Vagina (tissue), 2 donors: ENCODE results near the gene MTHFD2. TPM values are rescaled to one million over a fixed set of nuclear protein-coding genes. Genes with fewer than 3 reads are reported as not detected.

Source experiments
- DNase-seq, 2 donors: peaks; one replicate each; pipeline ENCODE4 v3.0.0-alpha.2; 2017; ENCODE audit errors: extremely low spot score in 2 of 2
- H3K27ac ChIP-seq: fragments of 200-600 bp; sonication (generic); one replicate; pipeline ENCODE4 v1.5.1; 2019
- H3K27me3 ChIP-seq: fragments of 200-600 bp; sonication (generic); one replicate; pipeline ENCODE4 v1.5.1; 2019
- H3K36me3 ChIP-seq, 2 donors: fragments of 200-600 bp; sonication (generic); one replicate each; pipeline ENCODE4 v1.5.1; 2017 to 2019
- H3K4me1 ChIP-seq: fragments of 200-600 bp; sonication (generic); one replicate; pipeline ENCODE4 v1.5.1; 2019
- H3K4me3 ChIP-seq, 2 donors: fragments of 200-600 bp; sonication (generic); 1 replicate in 1 of 2; 2 replicates in 1 of 2; pipeline ENCODE4 v1.5.1; 2016 to 2019
- H3K9me3 ChIP-seq: fragments of 200-600 bp; sonication (generic); one replicate; pipeline ENCODE4 v1.5.1; 2019
- CTCF ChIP-seq, 3 experiments: fragments of 450-650 bp in 2 of 3; fragments of 200-600 bp in 1 of 3; sonication (generic) in 1 of 3; IDR thresholded peaks; one replicate each; pipeline ENCODE4 v1.5.1; 2017 to 2019; ENCODE audit warnings: antibody characterized with exemption in 3 of 3, mild to moderate bottlenecking in 2 of 3, moderate library complexity in 2 of 3
- POLR2A ChIP-seq, 2 donors: fragments of 450-650 bp; IDR thresholded peaks; one replicate each; pipeline ENCODE4 v1.6.1; 2017; ENCODE audit warnings: antibody characterized with exemption in 2 of 2, mild to moderate bottlenecking in 2 of 2, moderate library complexity in 2 of 2
- POLR2AphosphoS5 ChIP-seq, 2 donors: sonication (generic); formaldehyde crosslinking; IDR thresholded peaks; one replicate each; pipeline ENCODE4 v1.9.0; 2017; ENCODE audit warnings: antibody characterized with exemption in 2 of 2, mild to moderate bottlenecking in 2 of 2, low read depth in 1 of 2; ENCODE audit not compliant: insufficient read depth in 1 of 2
- intact Hi-C: fragments of 100-400 bp; cut with DNase I; formaldehyde crosslinking; loops from one replicate; pipeline ENCODE4 v1.15.1; 2023
- total RNA-seq: library from RNA; depleted of rRNA; stranded (reverse); fragments of >200 nt; gene quantifications from one replicate; pipeline ENCODE4 v1.2.3, GENCODE V29; 2016

Gene MTHFD2
- total RNA-seq, 1 donor from 2014 or later, result 55.7 TPM

GRCh38 chr2:74155830-74156229, 42.6 kb upstream of the MTHFD2 start:
- Histone ChIP-seq H3K27me3 (no peaks in the 10 kb centered on the region), H3K9me3 (no peaks in the 10 kb centered on the region), H3K4me1 (no peaks in the 10 kb centered on the region), H3K36me3 (peaks cover 0 to 64% of the 10 kb centered on the region in 2 donors), H3K4me3 (no peak overlapping the region), H3K27ac (no peak overlapping the region)
- intact Hi-C loops, result no loop called here
- no peak for TF ChIP-seq CTCF (IDR thresholded peaks at IDR 0.05)
- TF ChIP-seq POLR2AphosphoS5 (IDR thresholded peaks at IDR 0.05; ENCODE audit: insufficient read depth in 1 of 2, low read depth in 1 of 2), result no peak
- no peak for TF ChIP-seq POLR2A (IDR thresholded peaks at IDR 0.05)
- DNase-seq, result no peak

- intact Hi-C loops, result no loop called here
- Histone ChIP-seq H3K4me3 (no peak overlapping the region), H3K27ac (no peak overlapping the region), H3K9me3 (no peaks in the 10 kb centered on the region), H3K27me3 (no peaks in the 10 kb centered on the region), H3K4me1 (no peaks in the 10 kb centered on the region), H3K36me3 (peaks cover 0 to 83% of the 10 kb centered on the region in 2 donors)
- no peak for DNase-seq
- TF ChIP-seq POLR2AphosphoS5 (IDR thresholded peaks at IDR 0.05; ENCODE audit: insufficient read depth in 1 of 2, low read depth in 1 of 2), result no peak
- no peak for TF ChIP-seq POLR2A (IDR thresholded peaks at IDR 0.05)
Measured at GRCh38 chr2:74162951-74163350, 35.5 kb upstream of the MTHFD2 start.

- Histone ChIP-seq H3K27ac (no peak overlapping the region), H3K4me1 (no peaks in the 10 kb centered on the region), H3K4me3 (no peak overlapping the region), H3K27me3 (no peaks in the 10 kb centered on the region), H3K36me3 (peaks cover 0 to 82% of the 10 kb centered on the region in 2 donors), H3K9me3 (no peaks in the 10 kb centered on the region)
- TF ChIP-seq POLR2A (IDR thresholded peaks at IDR 0.05), result no peak
- no peak for TF ChIP-seq CTCF (IDR thresholded peaks at IDR 0.05)
- no peak for TF ChIP-seq POLR2AphosphoS5 (IDR thresholded peaks at IDR 0.05; ENCODE audit: insufficient read depth in 1 of 2, low read depth in 1 of 2)
- DNase-seq, result no peak
- intact Hi-C loops, result no loop called here
Measured at GRCh38 chr2:74164761-74165160, 33.7 kb upstream of the MTHFD2 start.

GRCh38 chr2:74168739-74169138, 29.7 kb upstream of the MTHFD2 start:
- H3K36me3 ChIP-seq, result peaks cover 0 to 78% of the 10 kb centered on the region in 2 donors
- no peaks in the 10 kb centered on the region for H3K27me3 ChIP-seq
- no peak for DNase-seq
- peaks cover 13% of the 10 kb centered on the region for H3K4me1 ChIP-seq
- H3K4me3 ChIP-seq, result no peak overlapping the region
- intact Hi-C loops, result no loop called here
- no peak for TF ChIP-seq POLR2A (IDR thresholded peaks at IDR 0.05)
- no peak for TF ChIP-seq POLR2AphosphoS5 (IDR thresholded peaks at IDR 0.05; ENCODE audit: insufficient read depth in 1 of 2, low read depth in 1 of 2)
- no peak for TF ChIP-seq CTCF (IDR thresholded peaks at IDR 0.05)
- no peaks in the 10 kb centered on the region for H3K9me3 ChIP-seq
- no peak overlapping the region for H3K27ac ChIP-seq

- Histone ChIP-seq H3K9me3 (no peaks in the 10 kb centered on the region), H3K27ac (no peak overlapping the region), H3K36me3 (peaks cover 0 to 26% of the 10 kb centered on the region in 2 donors), H3K27me3 (no peaks in the 10 kb centered on the region), H3K4me3 (no peak overlapping the region), H3K4me1 (peaks cover 52% of the 10 kb centered on the region)
- intact Hi-C loops, result no loop called here
- no peak for DNase-seq
- TF ChIP-seq CTCF (IDR thresholded peaks at IDR 0.05), result no peak
- no peak for TF ChIP-seq POLR2A (IDR thresholded peaks at IDR 0.05)
- TF ChIP-seq POLR2AphosphoS5 (IDR thresholded peaks at IDR 0.05; ENCODE audit: insufficient read depth in 1 of 2, low read depth in 1 of 2), result no peak
Measured at GRCh38 chr2:74174909-74175308, 23.5 kb upstream of the MTHFD2 start.
